ENCODE results near the gene DLD.
"Not testable (repeated sequence)": the region's sequence is repeated elsewhere in the genome, so short reads cannot be mapped to it uniquely, and the experiment has no call there.

Gene DLD

GRCh38 chr7:107946451-107946850, 55.5 kb downstream of the DLD start:
- no peak for FAIRE-seq

- FAIRE-seq, result no peak
Measured at GRCh38 chr7:107946881-107947280, 55.9 kb downstream of the DLD start.

- no peak for FAIRE-seq
Measured at GRCh38 chr7:107948645-107949442, 57.9 kb downstream of the DLD start.

GRCh38 chr7:107949443-107949935, 58.5 kb downstream of the DLD start:
- no peak for FAIRE-seq

- no peak for FAIRE-seq
Measured at GRCh38 chr7:107951172-107951787, 60.3 kb downstream of the DLD start.

GRCh38 chr7:107951896-107952295, 60.9 kb downstream of the DLD start:
- no peak for FAIRE-seq

- no peak for FAIRE-seq
Measured at GRCh38 chr7:107953265-107953923, 62.4 kb downstream of the DLD start.

- FAIRE-seq, result no peak
Measured at GRCh38 chr7:107953924-107954303, 62.9 kb downstream of the DLD start.

GRCh38 chr7:107955394-107955793, 64.4 kb downstream of the DLD start:
- no peak for FAIRE-seq

- FAIRE-seq, result not testable (repeated sequence)
Measured at GRCh38 chr7:107956950-107957349, 66.0 kb downstream of the DLD start.

GRCh38 chr7:107957436-107957835, 66.5 kb downstream of the DLD start:
- no peak for FAIRE-seq

- FAIRE-seq, result no peak
Measured at GRCh38 chr7:107958764-107959526, 68.0 kb downstream of the DLD start.

- no peak for FAIRE-seq
Measured at GRCh38 chr7:107959527-107959898, 68.5 kb downstream of the DLD start.

GRCh38 chr7:107960272-107960671, 69.3 kb downstream of the DLD start:
- FAIRE-seq, result no peak

GRCh38 chr7:107961405-107961804, 70.4 kb downstream of the DLD start:
- no peak for FAIRE-seq

GRCh38 chr7:107962817-107963216, 71.8 kb downstream of the DLD start:
- no peak for FAIRE-seq

GRCh38 chr7:107964510-107964909, 73.5 kb downstream of the DLD start:
- FAIRE-seq, result no peak

- FAIRE-seq, result no peak
Measured at GRCh38 chr7:107966711-107967110, 75.7 kb downstream of the DLD start.

GRCh38 chr7:107967420-107967819, 76.4 kb downstream of the DLD start:
- FAIRE-seq, result no peak

GRCh38 chr7:107968449-107968848, 77.5 kb downstream of the DLD start:
- FAIRE-seq, result no peak

GRCh38 chr7:107969856-107970255, 78.9 kb downstream of the DLD start:
- no peak for FAIRE-seq

Data from islet of Langerhans (tissue), 1 donor.